ENCODE measurements around the gene TMEM18. TPM values are rescaled to one million over a fixed set of nuclear protein-coding genes. Genes with fewer than 3 reads are reported as not detected.

The TMEM18 gene
- total RNA-seq, 1 experiment from 2014 or later, result 30.7 TPM

- no peaks in the 10 kb centered on the region for H3K27me3 ChIP-seq (ENCODE audit: insufficient read depth, low read length)
- H3K79me1 ChIP-seq (ENCODE audit: insufficient read depth, low read depth, low read length, poor library complexity, severe bottlenecking), result no peaks in the 10 kb centered on the region
- no peak overlapping the region for H3K27ac Mint-ChIP-seq
- H3K27ac ChIP-seq (ENCODE audit: insufficient read length, low read depth, low read length), result no peak overlapping the region
- no peaks in the 10 kb centered on the region for H3K79me2 ChIP-seq (ENCODE audit: insufficient read depth, low read length)
- H3K14ac ChIP-seq (ENCODE audit: insufficient read depth, low read length), result no peak overlapping the region
- H3K9ac ChIP-seq (ENCODE audit: extremely low read depth, insufficient read length, low read length), result no peak overlapping the region
- H2BK120ac ChIP-seq (ENCODE audit: low read depth, low read length, poor library complexity, severe bottlenecking), result no peak overlapping the region
- H2BK5ac ChIP-seq (ENCODE audit: insufficient read length, low read length), result no peak overlapping the region
- H4K8ac ChIP-seq (replicated peaks; ENCODE audit: insufficient read length, low read depth, low read length), result no peak overlapping the region
- no peaks in the 10 kb centered on the region for H4K20me1 ChIP-seq (ENCODE audit: control insufficient read depth, insufficient read depth, insufficient read length)
- no peak overlapping the region for H3K56ac ChIP-seq (ENCODE audit: insufficient read length, low read depth, low read length)
- H2AFZ ChIP-seq (ENCODE audit: low read length), result no peak overlapping the region
- H3K4me1 ChIP-seq (ENCODE audit: insufficient read depth, low read length), result no peaks in the 10 kb centered on the region
- TF ChIP-seq CTCF (conservative IDR thresholded peaks at IDR 0.05), result no peak
- no peaks in the 10 kb centered on the region for H3K9me3 ChIP-seq (ENCODE audit: control insufficient read depth, low read depth, low read length)
- no peak overlapping the region for H3T11ph ChIP-seq (ENCODE audit: low read length)
- no peaks in the 10 kb centered on the region for H3K36me3 Mint-ChIP-seq (ENCODE audit: insufficient read depth in 1 of 3, low read depth in 3 of 3)
- H3K4ac ChIP-seq (ENCODE audit: low read depth, low read length), result no peak overlapping the region
- peaks cover 7 to 9% of the 10 kb centered on the region in 2 experiments for H3K4me1 Mint-ChIP-seq
- no peak overlapping the region for H4K91ac ChIP-seq (ENCODE audit: insufficient read length, low read depth, low read length)
- H3K23ac ChIP-seq (ENCODE audit: insufficient read length, low read depth, low read length), result no peak overlapping the region
- no peaks in the 10 kb centered on the region for H3K23me2 ChIP-seq (ENCODE audit: insufficient read length, low read depth, low read length, poor library complexity, severe bottlenecking)
- H4K5ac ChIP-seq (ENCODE audit: insufficient read length, low read depth, low read length), result no peak overlapping the region
- no peak overlapping the region for H3K4me3 Mint-ChIP-seq
- H2BK12ac ChIP-seq (ENCODE audit: insufficient read length, low read depth, low read length), result no peak overlapping the region
- H2BK20ac ChIP-seq (ENCODE audit: low read depth, low read length, poor library complexity, severe bottlenecking), result no peak overlapping the region
- no peak overlapping the region for H2BK15ac ChIP-seq (ENCODE audit: low read depth, low read length)
- H3K9me3 Mint-ChIP-seq, result peaks cover 2 to 4% of the 10 kb centered on the region in 2 experiments; a peak in 4 of 5 replicates
- DNase-seq, result no peak
- no CpG with 5 or more reads among the region's 10 CpGs for WGBS (ENCODE audit: extremely low coverage, insufficient read length, low lambda C conversion rate)
- no peak overlapping the region for H3K4me2 ChIP-seq (ENCODE audit: insufficient read depth, insufficient read length, low read length)
- H3K18ac ChIP-seq (ENCODE audit: insufficient read length, low read depth, low read length), result no peak overlapping the region
- H2AK5ac ChIP-seq (ENCODE audit: insufficient read length, low read length), result no peak overlapping the region
- H3K27me3 Mint-ChIP-seq (ENCODE audit: low read depth), result peaks cover 1% of the 10 kb centered on the region; the same call in 1 of the 2 replicates
Observed at GRCh38 chr2:622357-622756, 54.8 kb downstream of the TMEM18 start.
